Measurements from ENCODE around the gene SNX11.

The SNX11 gene

DNA sequence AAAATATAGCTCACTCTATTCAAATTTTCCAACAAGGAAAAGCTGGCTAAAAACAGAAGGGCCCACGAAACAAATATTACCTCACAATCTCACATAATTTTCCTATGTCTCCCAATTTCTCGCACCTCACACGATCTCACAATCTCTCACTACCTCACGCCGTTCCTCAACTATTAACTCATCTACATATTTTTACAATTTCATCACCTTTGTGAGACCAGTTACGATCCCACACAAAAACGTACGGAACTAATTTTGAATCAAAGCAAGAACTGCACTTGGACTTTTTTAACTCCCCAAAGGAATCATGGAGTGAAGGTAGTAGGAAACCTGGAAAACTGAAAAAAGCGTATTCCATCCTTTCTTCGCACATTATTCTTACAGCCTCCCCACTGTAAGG lies 7.4 kb upstream of the SNX11 start:
- no peak for DNase-seq (ENCODE audit: low read depth in 2 of 2)

DNA sequence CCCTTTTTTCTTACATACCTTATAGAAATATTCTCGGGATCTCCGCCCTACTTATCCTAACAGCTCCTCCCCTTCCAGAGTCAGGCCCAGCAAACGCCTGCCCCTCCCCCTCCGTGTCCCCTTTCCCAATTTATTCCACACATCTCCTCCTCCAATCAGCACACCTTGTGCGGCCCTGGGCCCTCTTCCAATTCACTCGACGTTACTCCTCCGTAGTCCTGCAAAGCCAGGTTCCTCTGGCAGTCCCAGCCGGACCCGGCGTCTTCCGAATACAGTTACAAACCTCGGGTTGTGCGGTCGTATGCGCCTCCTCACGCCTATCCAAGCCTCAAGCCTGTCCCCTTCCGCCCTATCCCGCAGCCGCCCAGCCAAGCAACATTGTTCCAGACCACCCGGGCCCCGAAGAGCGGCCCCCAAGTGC lies 7.0 kb upstream of the SNX11 start:
- DNase-seq (ENCODE audit: low read depth in 2 of 2) = no peak

DNA sequence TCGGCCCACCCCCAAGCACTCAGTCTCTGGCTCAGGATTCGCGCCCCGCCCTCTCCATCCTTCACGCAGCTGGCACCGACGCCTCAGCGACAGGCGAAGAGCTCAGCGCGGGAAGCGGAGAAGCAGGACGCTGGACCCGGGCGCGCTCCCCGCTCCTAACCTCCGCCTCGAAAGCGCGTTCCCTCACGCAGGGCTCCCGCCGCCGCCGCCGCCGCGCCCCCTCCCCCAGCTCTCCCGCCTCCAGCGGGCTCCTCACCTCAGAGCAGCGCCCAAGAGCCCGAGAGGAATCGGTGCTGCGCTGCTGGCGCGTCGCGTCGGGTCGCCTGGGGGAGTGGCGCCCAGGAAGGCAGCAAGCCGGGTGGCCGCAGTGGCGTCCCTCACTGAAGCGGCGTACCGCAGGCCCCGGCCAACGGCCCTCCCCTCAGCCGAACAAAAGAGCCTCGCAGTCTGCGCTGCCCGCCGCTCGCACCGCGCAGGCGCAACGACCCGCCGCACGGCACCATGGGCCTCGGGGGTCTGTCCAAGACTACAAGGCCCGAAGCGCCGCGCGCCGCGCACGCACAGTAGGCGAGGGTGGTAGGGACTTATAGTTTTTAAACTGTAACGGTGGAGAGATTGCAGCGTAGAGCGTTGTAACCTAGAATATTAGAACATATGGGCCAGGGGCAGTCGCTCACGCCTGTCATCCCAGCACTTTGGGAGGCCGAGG lies 6.4 kb upstream of the SNX11 start, which contains the start of gene CBX1:
CBX1 (minus strand) TSS at position 467 of the 709 bp plus-strand sequence. CDS start 24,474 bp downstream, outside the sequence.
- DNase-seq (ENCODE audit: low read depth in 2 of 2) = peak; percentile 87 to 88

DNA sequence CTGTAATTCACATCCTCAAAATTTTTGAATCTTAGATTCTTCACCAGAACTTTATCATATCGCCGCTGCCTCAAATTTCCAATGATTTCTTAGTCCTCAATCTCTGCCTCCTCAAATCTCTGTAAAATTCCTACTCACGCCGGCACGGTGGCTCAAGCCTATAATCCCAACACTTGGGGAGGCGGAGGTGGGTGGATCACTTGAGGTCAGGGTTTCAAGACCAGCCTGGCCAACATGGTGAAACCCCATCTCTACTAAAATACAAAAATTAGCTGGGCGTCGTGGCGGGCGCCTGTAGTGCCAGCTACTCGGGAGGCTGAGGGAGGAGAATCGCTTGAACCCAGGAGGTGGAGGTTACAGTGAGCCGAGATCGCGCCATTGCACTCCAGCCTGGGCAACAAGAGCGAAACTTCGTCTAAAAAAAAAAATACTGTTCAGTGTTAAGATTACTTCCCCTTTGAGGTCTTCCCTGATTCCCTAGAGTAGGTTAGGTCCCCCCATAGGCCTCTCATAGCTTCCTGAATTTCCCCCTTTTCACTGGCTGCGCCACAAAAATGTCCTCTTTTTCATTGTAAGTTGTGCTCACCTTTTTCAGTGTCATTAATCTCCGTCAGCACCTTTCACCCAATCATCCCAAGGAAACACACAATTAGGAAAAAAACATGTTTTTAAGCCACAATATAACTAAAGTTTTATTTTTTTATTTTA lies 5.4 kb upstream of the SNX11 start:
- no peak for DNase-seq (ENCODE audit: low read depth in 2 of 2)

DNA sequence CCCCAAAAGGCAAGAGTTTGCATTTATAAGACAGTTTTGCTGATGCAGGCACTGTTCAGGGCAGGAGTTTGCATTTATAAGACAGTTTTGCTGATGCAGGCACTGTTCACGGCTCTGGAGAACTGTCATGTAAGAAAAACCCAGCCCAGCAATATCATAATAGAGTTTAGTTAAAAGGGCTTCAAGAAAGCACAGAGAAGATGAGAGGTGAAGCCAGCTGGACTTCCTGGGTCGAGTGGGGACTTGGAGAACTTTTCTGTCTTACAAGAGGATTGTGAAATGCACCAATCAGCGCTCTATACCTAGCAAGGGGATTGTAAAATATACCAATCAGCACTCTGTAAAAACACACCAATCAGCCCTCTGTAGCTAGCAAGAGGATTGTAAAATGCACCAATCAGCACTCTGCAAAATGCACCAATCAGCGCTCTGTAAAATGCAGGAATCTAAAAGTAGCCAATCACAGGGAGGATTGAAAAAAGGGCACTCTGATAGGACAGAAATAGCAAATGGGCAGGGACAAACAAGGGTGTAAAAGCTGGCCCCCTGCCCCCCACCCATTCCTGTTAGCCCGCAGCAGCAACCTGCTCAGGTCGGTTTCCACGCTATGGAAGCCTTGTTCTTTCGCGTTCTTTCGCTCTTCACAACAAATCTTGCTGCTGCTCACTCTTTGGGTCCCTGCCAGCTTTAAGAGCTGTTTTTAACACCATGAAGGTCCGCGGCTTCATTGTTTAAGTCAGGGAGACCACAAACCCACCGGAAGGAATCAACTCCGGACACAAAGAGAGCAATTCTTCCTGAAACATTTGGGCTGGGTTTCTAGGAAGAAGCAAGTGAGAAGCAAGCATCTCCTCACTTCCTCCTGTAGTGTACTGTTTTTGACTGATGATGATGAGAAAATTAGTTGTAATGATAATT lies 4.5 kb upstream of the SNX11 start:
- DNase-seq (ENCODE audit: low read depth in 2 of 2) = no peak

DNA sequence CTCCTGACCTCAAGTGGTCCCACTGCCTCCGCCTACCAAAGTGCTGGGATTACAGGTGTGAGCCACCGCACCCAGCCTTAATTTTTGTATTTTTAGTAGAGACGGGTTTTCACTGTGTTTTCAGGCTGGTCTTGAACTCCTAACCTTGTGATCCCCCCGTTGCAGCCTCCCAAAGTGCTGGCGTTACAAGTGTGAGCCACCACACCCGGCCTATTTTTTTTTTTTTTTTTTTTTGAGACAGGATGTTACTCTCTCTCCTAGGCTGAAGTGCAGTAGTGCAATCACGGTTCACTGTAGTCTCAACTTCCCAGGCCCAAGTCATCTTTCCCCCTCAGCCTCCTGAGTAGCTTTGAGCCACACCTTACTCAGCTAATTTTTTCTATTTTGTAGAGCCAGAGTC lies 3.1 kb upstream of the SNX11 start:
- no peak for DNase-seq (ENCODE audit: low read depth in 2 of 2)

DNA sequence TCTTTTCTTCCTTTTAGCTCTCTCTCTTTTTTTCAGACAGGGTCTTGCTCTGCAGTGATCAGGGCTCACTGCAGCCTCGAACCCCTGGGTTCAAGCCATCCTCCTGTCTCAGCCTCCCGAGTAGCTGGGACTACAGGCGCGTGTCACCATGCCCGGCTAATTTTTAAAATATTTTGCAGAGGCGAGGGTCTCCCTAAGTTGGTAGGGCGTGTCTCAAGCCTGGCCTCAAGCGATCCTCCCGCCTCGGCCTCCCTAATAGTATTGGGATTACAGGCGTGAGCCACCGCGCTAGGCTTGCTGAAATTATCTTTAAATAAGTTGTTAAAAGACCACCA lies 797 bp upstream of the SNX11 start:
- no peak for DNase-seq (ENCODE audit: low read depth in 2 of 2)

DNA sequence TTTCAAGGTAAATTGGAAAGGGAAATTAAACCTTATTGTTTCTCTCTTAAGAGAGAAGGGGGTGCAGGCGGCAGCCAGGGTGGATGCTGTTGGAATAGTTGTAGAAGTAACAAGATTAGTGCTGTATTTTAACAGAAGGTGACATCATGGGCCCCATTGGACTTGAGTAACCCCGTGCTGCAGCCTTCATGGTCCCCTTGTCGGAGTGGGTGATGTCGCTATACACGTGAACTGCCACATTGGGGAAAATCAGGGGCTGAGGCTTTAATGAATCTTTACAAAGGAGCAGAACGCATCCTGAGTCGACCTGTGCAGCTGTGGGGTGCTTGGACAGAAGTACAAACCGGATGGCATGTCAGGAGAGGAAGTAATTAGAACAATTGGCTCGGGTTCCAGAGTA lies 3.2 kb downstream of the SNX11 start:
- DNase-seq (ENCODE audit: low read depth in 2 of 2) = no peak

DNA sequence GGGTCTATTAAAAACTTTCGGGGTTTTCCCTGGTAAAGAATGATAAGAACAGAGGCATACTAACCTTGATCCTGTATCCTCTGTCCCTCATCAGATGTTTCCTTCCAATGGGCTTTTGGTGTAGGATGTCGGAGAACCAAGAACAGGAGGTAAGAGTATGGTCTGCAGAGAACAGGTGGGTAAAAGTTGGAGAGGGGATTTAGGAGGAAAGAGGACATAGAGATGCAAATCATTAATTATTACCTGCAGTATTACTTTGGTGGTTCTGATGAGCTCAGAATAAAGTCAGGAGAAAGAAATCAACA lies 4.3 kb downstream of the SNX11 start:
- no peak for DNase-seq (ENCODE audit: low read depth in 2 of 2)

DNA sequence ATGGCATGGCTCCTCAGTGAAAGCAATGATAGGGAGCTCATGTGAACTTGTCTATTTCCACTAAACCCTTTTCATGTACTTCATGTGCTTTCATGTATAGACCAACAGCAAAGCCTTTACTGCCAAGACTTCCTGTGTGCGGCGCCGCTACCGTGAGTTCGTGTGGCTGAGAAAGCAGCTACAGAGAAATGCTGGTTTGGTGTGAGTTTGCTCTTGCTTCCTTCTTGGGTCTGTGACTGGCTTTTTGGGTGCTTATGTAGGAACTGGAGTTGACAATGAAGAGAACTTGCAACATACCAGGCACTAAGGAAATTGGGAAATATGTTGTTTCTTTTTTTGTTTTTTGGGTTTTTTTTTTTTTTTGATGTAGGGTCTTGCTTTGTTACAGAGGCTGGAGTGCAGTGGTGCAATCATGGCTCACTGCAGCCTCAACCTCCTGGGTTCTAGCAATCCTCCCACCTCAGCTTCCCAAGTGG lies 5.7 kb downstream of the SNX11 start:
- DNase-seq (ENCODE audit: low read depth in 2 of 2) = no peak

DNA sequence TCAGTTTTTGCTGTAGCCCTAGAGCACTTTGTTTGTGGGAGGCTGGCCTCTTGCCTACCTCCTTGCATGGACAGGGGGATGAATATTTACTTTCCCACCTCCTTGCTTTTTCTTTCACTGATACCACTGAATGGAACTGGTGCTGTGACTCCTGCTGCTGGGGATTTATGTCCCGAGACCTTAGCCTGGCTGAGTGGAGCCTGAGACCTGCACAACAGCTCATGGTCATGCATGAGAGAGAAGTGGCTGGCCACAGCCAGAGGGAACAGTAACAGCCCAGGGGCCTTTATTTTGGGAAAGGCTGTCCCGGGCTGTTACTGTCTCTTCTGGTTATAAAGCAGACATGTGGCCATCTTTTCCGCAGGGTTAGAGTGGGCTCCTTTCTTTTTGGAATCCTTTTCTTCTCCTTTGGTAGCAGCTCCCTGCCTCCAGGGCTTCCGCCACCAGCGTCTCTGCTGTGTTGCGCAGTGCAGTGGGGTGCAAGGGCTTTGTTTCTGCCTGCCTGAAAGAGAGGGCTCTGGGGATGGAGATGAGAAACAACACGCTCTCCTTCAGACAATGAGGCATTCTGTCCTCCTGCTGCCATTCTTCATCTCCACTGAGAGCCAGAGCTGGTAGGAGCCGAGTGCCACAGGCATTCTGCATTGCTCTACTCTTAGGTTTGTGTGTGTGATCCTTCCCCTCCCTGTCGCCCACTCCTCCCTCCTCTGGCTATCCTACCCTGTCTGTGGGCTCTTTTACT lies 14.5 kb downstream of the SNX11 start:
- no peak for DNase-seq (ENCODE audit: low read depth in 2 of 2)

DNA sequence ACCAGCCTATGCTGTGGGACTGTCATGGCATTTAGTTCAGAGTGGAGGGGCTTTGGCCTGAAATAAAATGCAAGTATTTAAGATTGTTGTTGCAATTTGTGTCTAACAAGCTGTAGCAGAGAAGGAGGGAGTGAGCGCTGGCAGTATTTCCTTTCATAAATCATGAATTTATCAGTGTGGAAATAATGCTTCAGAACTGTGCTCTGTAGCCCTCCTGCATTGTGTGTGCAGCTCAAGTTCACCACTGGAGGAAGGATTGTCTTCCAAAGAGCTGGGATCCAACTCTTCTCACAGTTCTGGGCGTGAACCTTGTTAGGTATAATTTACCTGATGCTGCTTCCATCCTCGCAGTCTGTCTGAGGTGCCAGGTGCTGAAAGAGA lies 15.1 kb downstream of the SNX11 start:
- DNase-seq (ENCODE audit: low read depth in 2 of 2) = no peak

DNA sequence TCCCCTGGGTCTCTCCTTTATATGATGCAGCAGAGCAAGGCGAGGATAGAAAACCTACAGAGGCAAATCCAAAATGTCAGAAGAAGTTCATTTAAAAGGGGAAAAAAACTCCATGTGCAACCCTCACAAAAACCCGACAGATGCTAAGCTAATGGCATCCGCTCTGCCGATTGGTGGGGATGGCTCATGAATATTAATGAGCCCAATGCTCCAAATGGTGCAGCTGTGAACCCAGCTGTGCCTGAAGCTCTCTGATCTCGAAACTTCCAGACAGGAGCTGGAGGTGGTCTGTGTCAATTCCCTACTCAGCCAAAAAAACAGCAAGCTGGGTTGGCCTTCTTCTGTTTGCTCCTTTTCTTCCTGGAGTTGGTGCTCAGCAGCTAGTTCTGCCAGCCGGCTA lies 15.5 kb downstream of the SNX11 start:
- no peak for DNase-seq (ENCODE audit: low read depth in 2 of 2)

DNA sequence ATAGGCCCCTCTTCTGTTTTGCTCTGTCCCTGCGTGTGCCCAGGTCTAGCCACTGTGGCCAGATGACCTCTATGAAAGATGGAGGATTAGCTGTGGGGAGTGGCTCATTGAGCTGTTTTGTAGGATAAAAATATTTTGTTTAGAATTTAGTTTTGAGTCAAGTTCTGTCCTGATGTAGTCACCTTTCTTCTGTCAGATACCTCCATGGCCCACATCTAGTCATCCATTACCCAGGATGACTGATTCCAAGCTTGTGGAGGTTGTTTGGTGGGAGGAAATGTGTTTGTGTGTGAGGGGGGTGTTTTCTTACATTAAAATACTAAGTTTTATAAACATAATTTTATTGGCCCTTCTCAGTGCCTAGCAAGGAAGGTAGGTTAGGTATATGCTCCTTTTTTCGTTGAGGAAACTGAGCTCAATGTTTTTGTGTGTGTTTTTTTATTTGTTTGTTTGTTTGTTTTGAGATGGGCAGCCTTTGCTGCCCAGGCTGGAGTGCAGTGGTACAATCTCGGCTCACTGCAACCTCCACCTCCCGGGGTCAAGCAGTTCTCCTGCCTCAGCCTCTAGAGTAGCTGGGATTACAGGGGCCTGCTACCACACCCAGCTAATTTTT lies 16.3 kb downstream of the SNX11 start:
- no peak for DNase-seq (ENCODE audit: low read depth in 2 of 2)

DNA sequence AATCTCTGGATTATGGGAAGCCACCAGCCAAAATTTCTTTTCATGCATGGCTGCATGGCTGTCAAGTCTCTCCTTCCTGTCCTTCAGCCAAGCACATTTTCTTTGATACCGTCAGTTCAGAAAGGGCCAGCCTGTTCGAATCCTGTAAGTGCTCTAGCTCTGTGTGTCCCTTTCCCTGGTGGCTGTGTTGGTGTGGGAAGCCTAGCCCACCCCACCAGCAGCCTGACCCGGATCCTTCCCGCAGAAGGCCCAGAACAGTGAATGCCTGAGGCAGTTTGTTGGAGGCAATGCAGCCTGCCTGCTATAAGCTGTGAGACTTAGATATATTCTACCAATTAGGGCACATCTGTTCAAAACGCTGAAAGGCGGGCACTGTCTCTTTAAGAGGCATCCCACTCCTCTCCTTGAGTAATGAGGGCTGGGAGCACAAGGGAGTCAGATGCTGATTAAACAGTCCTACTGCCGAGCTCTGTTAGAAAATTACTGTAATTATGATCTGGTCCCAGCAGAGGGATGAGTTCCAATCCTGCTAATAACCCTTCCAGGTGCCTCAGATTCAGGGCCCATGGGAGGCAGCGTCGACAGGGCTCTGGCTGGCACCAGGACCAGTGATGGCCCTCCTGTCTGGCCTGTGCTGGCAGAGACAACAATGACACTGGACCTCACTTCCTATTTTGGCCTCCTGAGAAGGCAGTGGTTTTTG lies 18.4 kb downstream of the SNX11 start:
- DNase-seq (ENCODE audit: low read depth in 2 of 2) = no peak

DNA sequence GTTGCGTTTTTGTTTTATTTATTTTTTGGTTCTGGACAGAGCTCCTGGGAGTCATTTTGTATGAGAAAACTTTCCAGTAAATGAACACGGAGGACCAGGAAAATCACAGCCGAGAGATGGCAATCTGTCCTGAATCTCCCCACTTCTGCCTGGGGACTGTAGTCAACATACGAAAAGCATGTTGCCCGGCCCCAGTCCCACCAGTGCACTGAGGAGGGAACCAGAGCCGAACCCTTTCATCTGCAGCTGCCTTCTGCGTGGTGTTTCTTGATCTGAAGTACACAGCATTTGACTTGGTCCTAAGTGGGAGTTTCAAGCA lies 18.9 kb downstream of the SNX11 start:
- DNase-seq (ENCODE audit: low read depth in 2 of 2) = no peak

DNA sequence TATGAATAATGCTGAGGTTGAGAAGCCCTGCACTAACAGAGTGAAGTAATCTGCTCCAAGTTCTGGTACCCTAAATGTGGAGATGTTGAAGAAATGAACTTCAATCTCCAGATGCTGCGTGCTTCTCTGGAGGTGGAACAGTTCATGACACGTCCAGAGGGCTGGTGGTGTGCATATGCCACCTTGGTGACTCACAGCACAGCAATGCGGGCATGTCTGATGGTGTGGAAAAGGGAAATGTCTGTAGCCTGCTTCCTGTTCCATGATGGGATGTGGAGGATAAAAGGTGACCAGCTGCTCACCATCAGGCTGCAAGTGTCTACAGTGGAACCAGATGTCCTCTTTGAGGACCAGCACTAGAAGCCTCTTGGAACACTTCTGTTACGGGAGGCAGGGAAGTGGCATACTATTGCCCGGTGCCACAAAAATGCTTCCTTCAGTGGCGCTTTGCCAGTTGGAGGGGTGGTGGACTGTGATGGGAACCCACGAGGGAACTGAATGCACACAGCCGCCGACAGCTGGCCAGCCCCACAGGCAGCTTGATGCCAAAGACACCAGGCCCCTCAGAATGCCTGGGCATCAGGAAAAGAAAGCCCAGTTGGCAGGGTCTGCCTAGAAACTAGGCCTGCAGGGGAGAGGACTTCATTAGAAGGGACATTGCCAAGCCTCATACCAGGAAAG lies 19.9 kb downstream of the SNX11 start:
- no peak for DNase-seq (ENCODE audit: low read depth in 2 of 2)

DNA sequence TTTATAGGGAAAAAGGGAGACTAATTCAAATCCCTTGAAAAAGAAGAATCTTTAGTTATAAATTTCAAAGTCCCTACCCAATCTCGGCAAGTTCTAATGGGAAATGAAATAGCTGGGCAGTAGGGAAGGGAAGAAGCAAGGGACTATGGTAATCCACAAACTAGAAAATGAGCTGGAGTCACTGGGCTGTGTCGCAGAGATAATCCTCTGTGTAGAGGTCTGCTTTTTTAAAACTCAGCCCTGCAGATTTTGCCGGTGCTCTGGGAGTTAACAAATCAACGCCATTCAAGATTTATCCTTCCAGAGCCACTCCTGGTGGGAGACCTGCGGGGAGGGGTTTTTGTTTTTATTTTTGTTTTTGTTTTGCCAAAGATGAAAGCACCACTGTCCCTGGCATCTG lies 20.8 kb downstream of the SNX11 start:
- DNase-seq (ENCODE audit: low read depth in 2 of 2) = no peak

DNA sequence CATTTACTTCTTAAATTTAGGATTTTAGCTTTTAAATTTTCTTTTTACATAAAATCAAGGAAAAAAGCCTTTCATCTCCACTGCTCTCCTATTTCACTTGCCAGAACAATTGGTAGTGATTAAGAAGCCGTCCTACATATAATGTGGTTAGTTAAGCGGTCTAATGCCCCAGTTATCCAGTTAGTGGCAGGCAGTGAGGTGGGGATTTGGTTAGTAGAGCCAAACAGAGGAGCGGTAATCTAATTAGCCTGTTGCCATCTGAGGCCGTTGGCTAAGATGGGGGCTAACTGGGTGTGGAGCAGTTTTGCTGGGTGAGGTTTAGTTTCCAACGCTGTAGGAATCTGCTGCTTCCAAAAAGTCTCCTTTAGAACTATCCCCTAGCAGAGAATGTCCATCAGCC lies 22.4 kb downstream of the SNX11 start:
- no peak for DNase-seq (ENCODE audit: low read depth in 2 of 2)

DNA sequence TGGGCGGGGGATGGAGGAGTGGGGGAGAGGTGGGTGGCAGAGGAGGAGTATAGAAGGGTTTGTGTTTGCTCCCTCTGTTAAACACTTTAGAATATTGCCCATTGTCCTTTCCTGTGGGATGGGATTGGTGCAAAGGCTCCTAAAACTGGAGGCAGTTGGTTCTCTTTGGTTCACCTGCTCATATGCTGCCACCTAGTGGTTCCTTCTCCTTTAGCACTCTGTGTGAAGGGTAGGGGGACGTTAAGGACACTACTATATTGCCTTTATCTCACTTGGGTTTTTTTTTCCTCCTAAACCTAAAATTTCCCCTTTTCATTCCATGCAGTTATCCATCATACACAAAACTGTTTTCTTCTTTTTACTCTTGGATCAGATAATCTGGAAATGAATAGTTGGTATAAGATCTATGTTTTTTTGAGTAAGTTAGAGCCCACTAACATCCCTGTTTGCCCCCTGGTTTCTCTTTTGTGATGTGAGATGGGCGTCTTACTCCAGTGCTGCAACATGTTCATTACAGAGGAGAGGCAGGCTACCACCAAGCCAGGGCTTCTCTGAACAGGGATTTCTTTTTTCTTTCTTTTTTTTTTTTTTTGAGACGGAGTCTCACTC lies 23.8 kb downstream of the SNX11 start:
- DNase-seq (ENCODE audit: low read depth in 2 of 2) = peak in 1 of 2 donors; percentile 24

All from stimulated activated CD8-positive, alpha-beta memory T cell treated with anti-CD3 and anti-CD28 coated beads, Interleukin-15, amount 100 ng/mL, for 4 hours (primary cell).